NB4 (cell line): Measurements from ENCODE around the gene ZDHHC1.

Source experiments
- CTCF ChIP-seq: IDR thresholded peaks from one replicate; pipeline ENCODE4 v1.5.1; 2012; ENCODE audit warnings: low read depth, low read length
- POLR2A ChIP-seq: IDR thresholded peaks from 2 replicates; pipeline ENCODE4 v1.6.1; 2011; ENCODE audit warnings: mild to moderate bottlenecking; ENCODE audit not compliant: insufficient read length; ENCODE audit errors: extremely low read depth

DNA sequence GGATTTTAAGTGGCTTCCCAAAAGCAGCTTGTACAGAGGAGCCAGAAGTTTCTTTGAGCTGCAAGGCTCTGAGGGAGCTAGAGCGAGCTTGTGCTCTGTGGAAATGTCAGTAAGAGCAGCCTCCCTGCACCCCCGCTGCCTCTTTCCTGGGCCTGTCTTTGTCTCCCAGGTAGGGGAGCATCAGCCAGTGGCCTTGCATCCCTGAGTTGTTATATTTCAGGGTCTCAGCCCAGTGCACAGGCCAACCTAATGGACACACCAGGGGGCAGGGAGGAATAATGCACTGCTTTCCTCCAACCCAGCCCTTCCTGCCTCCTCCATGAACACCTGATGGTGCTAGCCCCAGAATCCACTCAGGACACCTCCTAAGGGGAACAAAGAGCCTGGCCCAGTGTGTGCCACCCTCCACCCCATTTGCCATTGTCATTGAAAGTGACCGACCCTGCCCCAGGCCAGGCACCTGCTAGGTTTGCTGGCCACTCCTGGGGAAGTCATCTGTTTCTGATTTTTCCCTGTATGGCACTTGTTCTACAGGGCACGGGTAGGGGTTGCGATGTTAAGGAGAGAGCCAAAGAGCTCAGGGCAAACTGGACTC is 29.3 kb downstream of the ZDHHC1 start:
- TF ChIP-seq CTCF (no peak), POLR2A (no peak)
